ENCODE measurements around the gene PLD5.

GRCh38 chr1:242456726-242457269 is 67.7 kb downstream of the PLD5 start:
- no peak for TF ChIP-seq ATF3 (IDR thresholded peaks at IDR 0.05)
- TF ChIP-seq MAX (IDR thresholded peaks at IDR 0.05): no peak
- TF ChIP-seq ZBTB33 (IDR thresholded peaks at IDR 0.05): no peak
- no peak for TF ChIP-seq CTCF (IDR thresholded peaks at IDR 0.05; ENCODE audit: low read depth, low read length, missing input control)

Data from liver (tissue), 3 donors.